Esophagus squamous epithelium (tissue), 4 donors: ENCODE measurements around the gene C11orf91.

Experiments used
- POLR2A ChIP-seq, 4 donors: fragments of 450-650 bp; IDR thresholded peaks; one replicate each; pipeline ENCODE4 v1.6.1; 2017; ENCODE audit warnings: antibody characterized with exemption in 4 of 4, mild to moderate bottlenecking in 4 of 4, moderate library complexity in 3 of 4
- TF ChIP-seq, protein P1 (sequence below), 6 experiments: fragments of 450-650 bp in 4 of 6; fragments of 200-600 bp in 2 of 6; sonication (generic) in 2 of 6; IDR thresholded peaks; one replicate each; pipeline ENCODE4 v1.5.1; 2016 to 2019; ENCODE audit warnings: antibody characterized with exemption in 6 of 6, mild to moderate bottlenecking in 4 of 6, moderate library complexity in 4 of 6

DNA sequence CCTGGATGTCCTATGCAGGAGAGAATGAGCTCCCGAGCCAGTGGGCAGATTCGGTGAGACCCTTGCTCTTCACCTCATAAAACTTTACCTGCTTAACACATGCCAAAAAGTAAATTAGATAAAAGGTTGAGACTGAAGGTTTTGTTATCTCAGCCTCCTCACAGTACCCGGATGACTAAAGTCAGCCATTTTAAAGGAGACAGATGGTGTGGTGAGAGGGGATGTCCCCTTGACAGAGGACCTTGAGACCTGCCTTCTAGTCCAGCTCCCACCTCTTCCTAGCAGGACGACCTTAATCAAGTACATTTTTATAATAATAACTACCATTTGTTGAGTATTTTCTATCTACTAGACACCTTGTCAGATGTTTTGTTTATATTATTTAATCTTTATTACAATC lies 39.7 kb downstream of the C11orf91 start:
- TF ChIP-seq, protein P1, sequence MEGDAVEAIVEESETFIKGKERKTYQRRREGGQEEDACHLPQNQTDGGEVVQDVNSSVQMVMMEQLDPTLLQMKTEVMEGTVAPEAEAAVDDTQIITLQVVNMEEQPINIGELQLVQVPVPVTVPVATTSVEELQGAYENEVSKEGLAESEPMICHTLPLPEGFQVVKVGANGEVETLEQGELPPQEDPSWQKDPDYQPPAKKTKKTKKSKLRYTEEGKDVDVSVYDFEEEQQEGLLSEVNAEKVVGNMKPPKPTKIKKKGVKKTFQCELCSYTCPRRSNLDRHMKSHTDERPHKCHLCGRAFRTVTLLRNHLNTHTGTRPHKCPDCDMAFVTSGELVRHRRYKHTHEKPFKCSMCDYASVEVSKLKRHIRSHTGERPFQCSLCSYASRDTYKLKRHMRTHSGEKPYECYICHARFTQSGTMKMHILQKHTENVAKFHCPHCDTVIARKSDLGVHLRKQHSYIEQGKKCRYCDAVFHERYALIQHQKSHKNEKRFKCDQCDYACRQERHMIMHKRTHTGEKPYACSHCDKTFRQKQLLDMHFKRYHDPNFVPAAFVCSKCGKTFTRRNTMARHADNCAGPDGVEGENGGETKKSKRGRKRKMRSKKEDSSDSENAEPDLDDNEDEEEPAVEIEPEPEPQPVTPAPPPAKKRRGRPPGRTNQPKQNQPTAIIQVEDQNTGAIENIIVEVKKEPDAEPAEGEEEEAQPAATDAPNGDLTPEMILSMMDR (IDR thresholded peaks at IDR 0.05): no peak
- no peak for TF ChIP-seq POLR2A (IDR thresholded peaks at IDR 0.05)
